ENCODE data around the gene OSBPL6.
"Not testable (repeated sequence)": the region's sequence is repeated elsewhere in the genome, so short reads cannot be mapped to it uniquely, and the experiment has no call there.

Gene OSBPL6

DNA sequence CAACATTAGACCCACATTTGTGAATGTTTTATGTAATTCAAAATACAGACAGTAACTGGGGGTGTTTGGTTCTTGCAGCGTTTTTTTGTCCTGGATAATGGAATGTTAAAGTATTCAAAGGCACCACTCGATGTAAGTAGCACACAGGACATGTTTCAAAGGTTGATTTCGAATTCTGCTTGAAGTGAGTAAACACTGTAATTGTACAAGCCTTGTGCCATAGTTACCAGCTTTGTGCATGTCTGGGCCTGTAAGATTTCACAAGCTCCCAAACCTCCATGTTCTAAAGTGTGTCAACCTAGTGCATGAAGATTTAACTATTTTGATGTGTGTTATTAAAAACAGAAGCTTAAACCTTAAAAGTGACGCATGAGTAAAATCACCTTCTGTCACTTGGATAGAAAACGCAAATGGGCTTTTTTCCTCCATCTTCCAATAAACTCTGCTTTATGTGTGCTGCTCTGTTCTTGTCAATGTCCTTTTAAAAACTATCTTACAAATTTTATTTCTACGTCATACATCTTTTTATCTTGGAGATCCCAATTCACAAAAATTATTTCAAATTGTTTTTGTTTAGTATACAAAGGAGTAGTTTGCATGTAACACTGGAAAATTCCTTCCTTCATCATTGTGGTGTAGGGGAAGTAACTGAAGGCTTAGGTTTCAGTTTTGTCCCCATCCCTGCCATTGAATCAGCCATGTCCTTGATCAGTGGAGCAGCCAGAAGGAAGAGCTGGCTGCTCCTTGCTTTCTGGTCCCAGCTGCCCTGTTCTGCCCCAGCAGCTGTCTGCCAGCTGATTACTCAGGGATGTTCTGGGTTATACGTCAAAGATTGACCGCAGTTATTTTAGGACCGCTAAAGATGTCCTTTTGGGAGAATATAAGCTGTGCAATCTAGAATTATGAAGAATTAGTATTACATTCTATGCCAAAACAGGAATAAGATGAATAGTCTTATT is 137.4 kb downstream of the OSBPL6 start:
- Histone ChIP-seq H3K27me3 (ENCODE audit: insufficient read depth, low read length) (no peaks in the 10 kb centered on the region), H3K4me3 (ENCODE audit: low read length) (no peak overlapping the region), H3K4me1 (ENCODE audit: insufficient read depth, low read length) (peaks cover 3% of the 10 kb centered on the region), H3K9me3 (ENCODE audit: low read length) (no peaks in the 10 kb centered on the region), H3K36me3 (ENCODE audit: insufficient read depth, low read length) (peaks cover 2% of the 10 kb centered on the region), H2AFZ (ENCODE audit: low read depth, low read length) (no peak overlapping the region)

DNA sequence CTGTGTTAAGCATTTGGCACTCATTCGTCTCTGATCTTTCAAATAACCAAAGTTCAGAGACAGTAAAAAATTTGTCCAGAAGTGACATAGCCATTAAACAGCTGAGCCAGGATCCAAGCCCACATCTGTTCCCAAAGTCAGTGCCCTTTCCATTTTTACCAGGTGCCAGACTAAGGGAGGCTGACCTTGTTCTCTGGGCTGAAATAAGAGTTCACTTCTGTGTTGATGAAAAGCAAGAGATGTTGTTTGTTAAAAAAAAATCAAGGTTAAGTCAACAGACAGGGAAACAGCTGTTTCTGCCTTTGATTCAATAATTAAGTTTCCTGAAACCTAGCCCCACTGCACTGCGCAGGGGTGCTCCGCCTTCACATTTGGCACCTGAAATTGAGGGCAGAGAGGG is 139.5 kb downstream of the OSBPL6 start:
- H3K36me3 ChIP-seq (ENCODE audit: insufficient read depth, low read length) = peaks cover 2% of the 10 kb centered on the region
- peaks cover 3% of the 10 kb centered on the region for H3K4me1 ChIP-seq (ENCODE audit: insufficient read depth, low read length)
- H2AFZ ChIP-seq (ENCODE audit: low read depth, low read length) = no peak overlapping the region
- no peaks in the 10 kb centered on the region for H3K9me3 ChIP-seq (ENCODE audit: low read length)
- H3K27me3 ChIP-seq (ENCODE audit: insufficient read depth, low read length) = no peaks in the 10 kb centered on the region
- no peak overlapping the region for H3K4me3 ChIP-seq (ENCODE audit: low read length)

DNA sequence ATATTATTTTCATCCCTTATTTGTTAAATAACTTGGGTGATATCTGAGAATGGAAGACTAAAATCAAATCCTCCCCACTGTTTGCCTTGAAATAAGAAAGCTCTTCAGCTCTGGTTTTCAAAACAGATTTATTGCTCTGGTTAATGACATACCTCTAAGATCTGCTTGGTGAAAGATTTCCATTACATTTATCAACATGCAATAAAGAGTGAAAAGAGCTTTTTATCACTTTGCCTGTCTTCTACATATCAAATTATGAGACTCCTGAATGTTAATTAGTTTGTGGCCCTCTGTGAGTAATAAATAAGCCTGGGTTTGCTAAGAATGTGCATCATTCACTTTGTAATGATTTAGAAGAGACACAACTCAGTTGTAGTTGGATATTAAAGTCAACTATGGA is 140.9 kb downstream of the OSBPL6 start:
- Histone ChIP-seq H3K4me3 (ENCODE audit: low read length) (no peak overlapping the region), H3K27me3 (ENCODE audit: insufficient read depth, low read length) (no peaks in the 10 kb centered on the region), H3K4me1 (ENCODE audit: insufficient read depth, low read length) (peaks cover 3% of the 10 kb centered on the region), H2AFZ (ENCODE audit: low read depth, low read length) (no peak overlapping the region), H3K36me3 (ENCODE audit: insufficient read depth, low read length) (peaks cover 2% of the 10 kb centered on the region), H3K9me3 (ENCODE audit: low read length) (no peaks in the 10 kb centered on the region)

DNA sequence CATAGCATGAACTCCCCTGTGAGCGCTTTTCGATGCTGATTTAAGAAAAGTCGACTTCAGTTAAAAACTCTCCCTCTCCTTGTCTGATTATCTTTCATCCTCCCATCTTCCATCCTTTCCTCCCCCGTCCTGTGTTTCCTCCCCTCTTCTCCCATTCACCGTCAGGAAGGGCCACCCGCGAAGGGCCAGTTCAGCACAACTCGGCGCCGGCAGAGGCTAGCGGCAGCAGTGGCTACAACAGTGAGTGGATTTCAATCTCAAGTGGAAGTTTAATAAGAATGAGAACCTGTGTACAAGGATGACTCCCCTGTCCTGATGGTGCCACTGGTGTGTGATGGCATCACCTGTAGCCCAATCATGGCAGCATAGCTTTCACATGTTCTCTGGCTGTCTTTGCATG is 149.8 kb downstream of the OSBPL6 start:
- H3K27me3 ChIP-seq (ENCODE audit: insufficient read depth, low read length) = no peaks in the 10 kb centered on the region
- H3K9me3 ChIP-seq (ENCODE audit: low read length) = no peaks in the 10 kb centered on the region

DNA sequence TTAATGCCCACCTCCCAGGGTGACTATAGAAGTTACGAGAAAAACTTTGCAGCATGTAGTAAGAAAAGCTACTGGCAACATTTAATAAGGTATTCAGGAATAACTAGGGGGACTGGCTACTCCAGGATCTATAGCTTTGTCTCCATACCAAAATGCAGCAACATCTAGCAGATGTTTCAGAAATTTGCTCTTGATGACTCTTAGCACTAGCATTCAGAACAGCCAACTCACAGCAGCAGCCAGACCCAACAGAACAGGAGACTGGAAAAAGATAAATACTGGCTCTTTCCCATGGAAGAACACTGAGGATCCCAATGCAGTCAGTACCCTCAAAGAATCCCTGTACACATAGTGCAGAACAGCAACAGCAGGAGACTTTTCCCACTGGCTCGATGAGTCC is 151.6 kb downstream of the OSBPL6 start:
- H3K9me3 ChIP-seq (ENCODE audit: low read length) = no peaks in the 10 kb centered on the region
- no peaks in the 10 kb centered on the region for H3K27me3 ChIP-seq (ENCODE audit: insufficient read depth, low read length)
- H3K36me3 ChIP-seq (ENCODE audit: insufficient read depth, low read length) = no peaks in the 10 kb centered on the region
- no peak overlapping the region for H3K4me3 ChIP-seq (ENCODE audit: low read length)
- H3K4me1 ChIP-seq (ENCODE audit: insufficient read depth, low read length) = peaks cover 5% of the 10 kb centered on the region
- H2AFZ ChIP-seq (ENCODE audit: low read depth, low read length) = no peak overlapping the region

More for the DNA sequence above, 149.8 kb downstream of the OSBPL6 start:
- no peaks in the 10 kb centered on the region for H3K36me3 ChIP-seq (ENCODE audit: insufficient read depth, low read length)
- no peak overlapping the region for H2AFZ ChIP-seq (ENCODE audit: low read depth, low read length)
- H3K4me1 ChIP-seq (ENCODE audit: insufficient read depth, low read length) = peaks cover 5% of the 10 kb centered on the region
- H3K4me3 ChIP-seq (ENCODE audit: low read length) = no peak overlapping the region

DNA sequence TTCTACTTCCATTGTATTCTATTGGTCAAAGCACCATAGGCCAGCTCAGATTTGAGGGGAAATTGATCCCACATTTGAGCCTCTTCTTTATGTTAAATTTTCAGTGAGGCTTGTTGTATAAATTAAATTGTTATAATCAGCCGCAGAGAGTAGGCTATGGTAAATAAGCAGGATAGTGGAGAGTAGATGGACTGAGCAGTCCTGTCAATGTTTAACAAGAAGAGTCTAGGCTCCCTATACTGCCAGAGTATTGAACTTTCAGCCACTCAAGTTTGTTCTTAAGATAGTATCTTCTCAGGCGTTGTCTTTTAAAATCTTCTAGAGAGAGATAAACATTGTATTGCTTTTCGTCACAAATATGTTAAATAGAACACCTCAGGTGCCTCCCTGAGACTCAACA is 155.7 kb downstream of the OSBPL6 start:
- H3K4me3 ChIP-seq (ENCODE audit: low read length) = no peak overlapping the region
- peaks cover 5% of the 10 kb centered on the region for H3K4me1 ChIP-seq (ENCODE audit: insufficient read depth, low read length)
- no peaks in the 10 kb centered on the region for H3K27me3 ChIP-seq (ENCODE audit: insufficient read depth, low read length)
- H2AFZ ChIP-seq (ENCODE audit: low read depth, low read length) = no peak overlapping the region
- H3K9me3 ChIP-seq (ENCODE audit: low read length) = no peaks in the 10 kb centered on the region
- no peaks in the 10 kb centered on the region for H3K36me3 ChIP-seq (ENCODE audit: insufficient read depth, low read length)

DNA sequence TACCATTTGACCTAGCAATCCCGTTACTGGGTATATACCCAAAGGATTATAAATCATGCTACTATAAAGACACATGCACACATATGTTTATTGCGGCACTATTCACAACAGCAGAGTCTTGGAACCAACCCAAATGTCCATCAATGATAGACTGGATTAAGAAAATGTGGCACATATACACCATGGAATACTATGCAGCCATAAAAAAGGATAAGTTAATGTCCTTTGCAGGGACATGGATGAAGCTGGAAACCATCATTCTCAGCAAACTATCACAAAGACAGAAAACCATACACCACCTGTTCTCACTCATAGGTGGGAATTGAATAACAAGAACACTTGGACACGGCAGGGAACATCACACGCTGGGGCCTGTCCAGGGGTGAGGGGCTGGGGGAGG is 163.4 kb downstream of the OSBPL6 start:
- not testable (repeated sequence) for H3K4me3 ChIP-seq (ENCODE audit: low read length); H3K4me1 ChIP-seq (ENCODE audit: insufficient read depth, low read length); H2AFZ ChIP-seq (ENCODE audit: low read depth, low read length); H3K9me3 ChIP-seq (ENCODE audit: low read length); H3K27me3 ChIP-seq (ENCODE audit: insufficient read depth, low read length); H3K36me3 ChIP-seq (ENCODE audit: insufficient read depth, low read length)

DNA sequence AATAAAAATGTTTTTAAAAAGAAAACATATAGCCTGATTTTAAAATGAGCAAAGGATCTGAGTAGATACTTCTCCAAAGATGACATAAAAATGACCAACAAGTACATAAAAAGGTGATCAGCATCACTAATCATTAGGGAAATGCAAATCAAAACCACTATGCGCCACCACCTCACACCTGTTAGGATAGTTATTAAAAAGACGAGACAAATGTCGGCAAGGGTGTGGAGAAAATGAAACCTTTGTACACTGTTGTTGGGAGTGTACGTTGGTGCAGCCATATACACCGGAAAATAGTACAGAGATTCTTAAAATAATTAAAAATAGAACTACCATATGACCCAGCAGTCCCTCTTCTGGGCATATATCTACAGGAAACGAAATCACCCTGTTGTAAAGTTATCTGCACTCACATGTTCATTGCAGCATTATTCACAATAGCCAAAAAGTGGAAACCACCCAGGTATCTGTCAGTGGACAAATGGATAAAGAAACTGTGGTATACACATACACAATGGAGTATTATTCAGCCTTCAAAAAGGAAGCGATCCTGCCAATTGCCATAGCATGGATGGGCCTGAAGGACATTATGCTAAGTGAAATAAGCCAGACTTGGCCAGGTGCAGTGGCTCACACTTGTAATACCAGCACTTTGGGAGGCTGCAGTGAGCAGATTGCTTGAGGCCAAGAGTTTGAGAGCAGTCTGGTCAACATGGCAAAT is 165.0 kb downstream of the OSBPL6 start:
- no peaks in the 10 kb centered on the region for H3K27me3 ChIP-seq (ENCODE audit: insufficient read depth, low read length)
- no peaks in the 10 kb centered on the region for H3K4me1 ChIP-seq (ENCODE audit: insufficient read depth, low read length)
- H2AFZ ChIP-seq (ENCODE audit: low read depth, low read length) = no peak overlapping the region
- H3K4me3 ChIP-seq (ENCODE audit: low read length) = no peak overlapping the region
- no peaks in the 10 kb centered on the region for H3K9me3 ChIP-seq (ENCODE audit: low read length)
- H3K36me3 ChIP-seq (ENCODE audit: insufficient read depth, low read length) = peaks cover 6% of the 10 kb centered on the region

DNA sequence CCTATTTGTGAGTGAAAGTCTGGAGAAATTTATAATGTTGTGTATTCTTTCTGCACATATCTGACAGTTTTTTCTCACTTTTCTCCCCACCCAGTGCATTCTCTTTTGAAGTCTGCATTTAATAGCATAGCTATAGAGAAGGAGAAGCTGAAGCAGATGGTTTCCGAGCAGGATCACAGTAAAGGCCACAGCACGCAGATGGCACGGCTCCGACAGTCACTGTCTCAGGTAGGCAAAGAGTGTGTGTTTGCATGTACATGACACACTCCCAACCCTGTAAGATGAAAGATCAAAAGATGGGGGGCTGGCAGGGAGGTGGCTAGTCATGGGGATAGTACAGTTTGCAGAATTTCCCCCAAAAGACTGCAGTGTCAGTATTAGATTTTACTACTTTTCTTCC is 167.3 kb downstream of the OSBPL6 start:
- Histone ChIP-seq H3K4me3 (ENCODE audit: low read length) (no peak overlapping the region), H3K36me3 (ENCODE audit: insufficient read depth, low read length) (peaks cover 6% of the 10 kb centered on the region), H3K9me3 (ENCODE audit: low read length) (no peaks in the 10 kb centered on the region), H3K4me1 (ENCODE audit: insufficient read depth, low read length) (no peaks in the 10 kb centered on the region), H3K27me3 (ENCODE audit: insufficient read depth, low read length) (no peaks in the 10 kb centered on the region), H2AFZ (ENCODE audit: low read depth, low read length) (no peak overlapping the region)

DNA sequence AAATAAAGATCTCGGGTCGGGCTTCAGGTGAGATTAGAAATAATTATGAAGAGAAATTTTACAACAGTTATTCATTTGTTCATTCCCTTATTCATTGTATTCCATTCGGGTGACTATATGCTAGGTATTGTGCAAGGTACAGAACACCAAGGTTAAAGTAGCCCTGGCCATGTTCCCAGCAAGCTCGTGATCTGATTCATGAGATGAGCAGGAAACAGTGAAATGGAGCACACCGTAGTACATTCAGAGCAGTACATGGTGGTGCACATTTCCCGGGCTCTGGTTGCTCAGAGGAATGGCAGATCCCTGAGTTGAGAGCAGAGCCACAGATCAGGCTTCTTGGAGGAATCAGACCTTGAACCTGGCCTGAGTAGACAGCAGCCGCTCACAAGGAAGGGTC is 168.9 kb downstream of the OSBPL6 start:
- Histone ChIP-seq H3K4me3 (ENCODE audit: low read length) (no peak overlapping the region), H2AFZ (ENCODE audit: low read depth, low read length) (no peak overlapping the region), H3K27me3 (ENCODE audit: insufficient read depth, low read length) (no peaks in the 10 kb centered on the region), H3K36me3 (ENCODE audit: insufficient read depth, low read length) (peaks cover 6% of the 10 kb centered on the region), H3K9me3 (ENCODE audit: low read length) (no peaks in the 10 kb centered on the region), H3K4me1 (ENCODE audit: insufficient read depth, low read length) (no peaks in the 10 kb centered on the region)

DNA sequence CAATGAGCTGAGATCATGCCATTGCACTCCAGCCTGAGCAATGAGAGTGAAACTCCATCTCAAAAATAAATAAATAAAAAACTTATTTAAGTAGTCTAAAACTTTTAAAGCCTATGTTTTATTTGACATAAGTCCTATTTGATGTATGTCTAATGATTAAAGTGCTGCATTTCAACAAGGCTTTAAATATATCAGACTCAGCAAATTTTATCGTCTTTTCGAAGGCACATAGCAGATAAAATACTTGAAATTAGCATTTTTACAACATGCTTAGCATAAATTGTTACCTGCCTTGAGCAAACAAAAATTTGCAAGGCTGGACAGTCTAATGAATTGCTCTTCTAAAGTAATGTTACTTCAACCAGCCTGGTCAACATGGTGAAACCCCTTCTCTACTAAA is 170.8 kb downstream of the OSBPL6 start:
- H3K27me3 ChIP-seq (ENCODE audit: insufficient read depth, low read length) = no peaks in the 10 kb centered on the region
- H3K36me3 ChIP-seq (ENCODE audit: insufficient read depth, low read length) = peaks cover 6% of the 10 kb centered on the region
- H3K4me1 ChIP-seq (ENCODE audit: insufficient read depth, low read length) = no peaks in the 10 kb centered on the region
- H3K9me3 ChIP-seq (ENCODE audit: low read length) = no peaks in the 10 kb centered on the region
- H2AFZ ChIP-seq (ENCODE audit: low read depth, low read length) = no peak overlapping the region
- no peak overlapping the region for H3K4me3 ChIP-seq (ENCODE audit: low read length)

DNA sequence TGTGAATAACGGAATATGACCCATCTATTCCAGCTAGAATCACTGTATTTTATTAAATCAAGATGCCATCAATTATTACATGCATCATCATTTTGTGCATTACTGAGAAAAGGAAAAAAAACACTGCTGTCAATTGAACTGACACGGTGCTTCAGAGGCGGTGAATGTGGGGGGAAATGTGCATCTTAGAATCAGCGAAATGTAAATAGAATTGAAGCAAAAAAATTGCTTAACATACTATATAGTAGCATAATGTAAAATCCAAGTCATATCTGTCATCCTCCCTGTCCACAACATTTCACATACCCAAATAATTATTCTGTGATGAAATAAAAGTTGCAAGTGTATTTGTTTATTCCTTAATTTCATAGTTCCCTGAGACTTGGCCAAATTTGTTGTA is 172.1 kb downstream of the OSBPL6 start:
- Histone ChIP-seq H3K4me1 (ENCODE audit: insufficient read depth, low read length) (no peaks in the 10 kb centered on the region), H3K27me3 (ENCODE audit: insufficient read depth, low read length) (no peaks in the 10 kb centered on the region), H3K9me3 (ENCODE audit: low read length) (no peaks in the 10 kb centered on the region), H3K36me3 (ENCODE audit: insufficient read depth, low read length) (peaks cover 6% of the 10 kb centered on the region), H2AFZ (ENCODE audit: low read depth, low read length) (no peak overlapping the region), H3K4me3 (ENCODE audit: low read length) (no peak overlapping the region)

DNA sequence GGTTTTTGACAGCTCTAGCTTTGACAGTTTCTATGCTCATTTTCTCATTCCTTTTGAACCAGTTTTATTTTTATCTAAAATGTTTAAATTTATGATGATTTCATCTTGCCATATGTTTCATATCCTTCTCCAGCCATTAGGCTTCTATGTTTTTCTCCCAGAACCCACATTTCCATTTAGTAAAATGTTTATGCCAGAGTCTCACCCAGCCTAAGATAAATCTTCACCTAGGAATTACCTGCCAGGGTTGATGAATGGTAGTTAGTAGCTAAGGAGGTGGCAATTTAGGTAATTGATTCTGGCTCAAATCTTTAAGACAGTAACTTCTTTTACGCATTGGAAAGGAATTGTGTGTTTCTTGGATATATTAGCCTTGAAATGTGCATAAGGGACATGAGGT is 173.0 kb downstream of the OSBPL6 start:
- Histone ChIP-seq H3K4me3 (ENCODE audit: low read length) (no peak overlapping the region), H3K9me3 (ENCODE audit: low read length) (no peaks in the 10 kb centered on the region), H2AFZ (ENCODE audit: low read depth, low read length) (no peak overlapping the region), H3K4me1 (ENCODE audit: insufficient read depth, low read length) (no peaks in the 10 kb centered on the region), H3K36me3 (ENCODE audit: insufficient read depth, low read length) (peaks cover 3% of the 10 kb centered on the region), H3K27me3 (ENCODE audit: insufficient read depth, low read length) (no peaks in the 10 kb centered on the region)
